Measurements from ENCODE around the gene CDK8. TPM values are rescaled to one million over a fixed set of nuclear protein-coding genes. Genes with fewer than 3 reads are reported as not detected.
"Not testable (repeated sequence)": the region's sequence is repeated elsewhere in the genome, so short reads cannot be mapped to it uniquely, and the experiment has no call there.

Gene CDK8
- polyA plus RNA-seq, 3 donors, result 21.5 to 22.7 (median 21.6) TPM

DNA sequence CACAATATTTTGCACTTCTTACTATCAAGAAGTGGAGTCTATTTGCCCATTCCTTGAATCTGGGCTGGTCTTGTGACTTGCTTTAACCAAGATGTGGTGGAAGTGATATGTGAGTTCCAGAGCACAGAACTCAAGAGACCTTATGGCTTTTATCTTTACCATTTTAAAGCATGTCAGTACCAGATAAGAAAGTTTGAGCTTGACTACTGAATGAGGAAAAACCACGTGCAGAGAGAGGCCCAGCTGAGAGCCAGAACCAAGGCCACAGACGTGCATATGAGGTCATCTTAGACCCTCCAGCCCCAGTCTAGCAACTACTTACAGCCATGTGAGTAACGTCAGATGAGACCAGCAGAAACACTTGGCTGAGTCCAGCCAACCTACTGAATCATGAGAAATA is 6.3 kb upstream of the CDK8 start:
- no peak for DNase-seq

DNA sequence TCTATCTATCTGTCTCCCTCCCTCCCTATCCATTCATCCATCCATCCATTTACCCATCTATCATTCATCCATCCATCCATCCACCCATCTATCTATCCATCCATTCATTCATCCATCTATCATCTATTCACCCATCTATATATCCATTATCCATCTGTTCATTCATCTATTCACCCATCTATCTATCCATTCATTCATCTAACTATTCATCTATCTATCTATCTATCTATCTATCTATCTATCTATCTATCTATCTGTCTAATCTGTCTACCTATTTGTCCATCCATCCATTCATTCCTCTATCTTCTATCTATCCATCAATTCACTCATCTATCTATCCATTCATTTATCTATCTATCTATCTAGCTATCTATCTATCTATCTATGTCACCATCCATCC is 4.4 kb upstream of the CDK8 start:
- no peak for DNase-seq

DNA sequence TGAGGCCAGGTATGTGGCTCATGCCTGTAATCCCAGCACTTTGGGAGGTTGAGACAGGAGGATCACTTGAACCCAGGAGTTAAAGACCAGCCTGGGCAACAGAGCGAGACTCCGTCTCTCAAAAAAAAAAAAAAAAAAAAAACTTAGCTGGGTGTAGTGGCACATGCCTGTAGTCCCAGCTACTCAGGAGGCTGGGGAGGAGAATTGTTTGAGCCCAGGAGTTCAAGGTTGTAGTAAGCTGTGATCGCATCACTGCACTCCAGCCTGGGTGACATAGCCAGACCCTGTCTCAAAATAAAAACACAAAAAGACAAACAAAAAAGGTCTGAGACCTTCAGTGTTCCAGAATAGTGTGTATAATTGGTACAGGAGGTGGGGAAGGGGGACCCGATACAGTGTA is 1.9 kb upstream of the CDK8 start:
- DNase-seq, result not testable (repeated sequence)

DNA sequence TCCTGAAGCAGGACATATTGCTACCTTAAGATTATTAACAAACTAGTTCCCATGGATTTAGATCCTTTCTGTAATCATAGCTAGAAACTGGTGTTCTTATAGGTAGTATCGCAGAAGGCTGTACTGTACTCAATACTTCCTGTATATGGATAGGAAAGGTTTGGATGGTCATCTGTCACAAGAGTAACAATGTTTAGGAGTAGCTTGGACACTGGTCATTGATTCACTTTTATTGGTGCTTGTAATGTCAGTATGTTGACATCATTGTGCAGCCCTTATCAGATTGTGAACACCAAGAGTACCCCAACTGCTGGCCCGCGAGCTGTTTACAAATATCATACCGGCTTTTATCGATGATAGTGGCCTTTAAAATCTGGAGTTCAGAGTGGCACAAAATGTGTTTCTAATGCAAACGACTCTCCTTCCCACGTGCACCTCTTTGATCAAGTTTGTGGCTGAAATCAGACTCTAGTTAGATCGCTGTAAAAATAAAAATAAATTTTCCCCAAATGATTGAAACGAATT is 605 bp upstream of the CDK8 start:
- DNase-seq, result no peak

DNA sequence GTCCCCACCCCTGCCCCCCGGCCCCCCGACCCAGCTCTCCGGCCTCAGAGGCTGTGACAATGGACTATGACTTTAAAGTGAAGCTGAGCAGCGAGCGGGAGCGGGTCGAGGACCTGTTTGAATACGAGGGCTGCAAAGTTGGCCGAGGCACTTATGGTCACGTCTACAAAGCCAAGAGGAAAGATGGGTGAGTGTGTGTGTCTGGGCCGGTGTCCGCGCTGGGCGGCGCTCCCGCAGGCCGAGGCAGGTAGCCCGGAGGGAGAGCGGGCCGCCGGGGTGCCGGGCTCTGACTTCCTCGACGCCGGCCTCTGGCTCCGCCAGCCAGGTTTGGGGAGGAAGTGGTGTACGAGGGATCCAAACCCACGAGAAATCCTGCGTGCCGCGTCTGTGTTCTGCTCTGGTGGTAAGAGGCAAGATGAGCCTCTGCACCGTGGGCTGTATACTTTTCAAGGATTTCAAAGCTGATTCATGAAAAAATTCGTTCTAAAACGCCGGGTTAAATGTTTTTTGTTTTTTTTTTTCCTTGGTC is 718 bp downstream of the CDK8 start:
- peak; percentile 36 for DNase-seq

DNA sequence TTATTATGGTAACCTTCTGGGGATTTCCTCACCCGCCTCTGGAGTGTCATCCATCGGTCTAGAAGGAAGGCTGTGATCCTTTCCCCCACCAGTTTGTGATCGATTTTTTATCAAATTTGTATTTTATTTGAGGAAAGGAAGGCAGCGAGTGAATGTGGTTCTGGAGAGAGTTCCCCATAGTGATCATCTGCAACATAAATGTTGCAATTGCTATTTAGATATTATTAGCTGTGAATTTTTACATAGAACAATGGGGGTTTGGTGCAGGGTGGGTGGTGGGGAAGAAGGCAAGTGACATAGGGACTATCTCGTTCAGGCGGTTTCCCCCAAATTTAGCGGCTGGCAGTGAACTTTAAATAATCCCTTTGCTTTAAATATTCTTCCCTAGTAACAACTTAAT is 1.2 kb downstream of the CDK8 start:
- no peak for DNase-seq

GRCh38 chr13:26255691-26256277 is 1.9 kb downstream of the CDK8 start:
- no peak for DNase-seq

- DNase-seq, result no peak
Observed at GRCh38 chr13:26257049-26257448, 3.1 kb downstream of the CDK8 start.

DNA sequence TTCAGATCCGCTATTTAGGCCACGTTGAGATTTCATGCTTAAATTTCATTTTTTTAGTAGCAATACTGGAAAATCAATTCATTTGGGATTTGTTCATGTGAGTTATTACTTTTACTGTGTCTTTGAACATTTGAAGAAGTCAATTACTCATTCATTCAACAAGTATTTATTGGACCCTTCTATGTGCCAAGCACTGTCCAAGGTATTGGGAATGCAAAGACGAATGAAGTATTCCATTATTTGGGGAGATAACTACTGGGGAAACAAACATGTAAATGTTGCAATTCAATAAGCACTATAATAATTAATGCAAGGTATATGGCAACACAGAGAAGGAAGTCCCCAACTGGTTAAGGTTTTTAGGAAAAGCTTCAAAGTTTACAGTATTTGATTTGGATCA is 5.7 kb downstream of the CDK8 start:
- no peak for DNase-seq

DNA sequence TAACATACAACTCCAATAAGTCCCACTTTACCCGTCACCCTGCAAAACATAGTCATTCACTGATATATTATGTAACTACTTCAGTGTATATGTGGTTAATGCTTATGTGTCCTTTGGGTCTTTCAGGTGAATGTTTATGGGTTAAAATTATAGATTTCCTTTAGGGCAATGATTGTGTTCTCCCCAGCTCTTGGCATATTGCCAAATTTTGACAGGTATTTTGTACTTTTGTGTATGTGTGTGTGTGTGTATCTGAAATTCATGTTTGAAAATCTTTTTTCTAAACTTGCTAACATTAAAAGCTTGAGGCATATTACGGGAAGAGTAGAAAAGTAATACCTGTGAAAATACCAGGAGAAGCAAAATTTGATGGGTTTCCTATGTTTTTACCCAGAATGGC is 8.2 kb downstream of the CDK8 start:
- DNase-seq, result no peak

DNA sequence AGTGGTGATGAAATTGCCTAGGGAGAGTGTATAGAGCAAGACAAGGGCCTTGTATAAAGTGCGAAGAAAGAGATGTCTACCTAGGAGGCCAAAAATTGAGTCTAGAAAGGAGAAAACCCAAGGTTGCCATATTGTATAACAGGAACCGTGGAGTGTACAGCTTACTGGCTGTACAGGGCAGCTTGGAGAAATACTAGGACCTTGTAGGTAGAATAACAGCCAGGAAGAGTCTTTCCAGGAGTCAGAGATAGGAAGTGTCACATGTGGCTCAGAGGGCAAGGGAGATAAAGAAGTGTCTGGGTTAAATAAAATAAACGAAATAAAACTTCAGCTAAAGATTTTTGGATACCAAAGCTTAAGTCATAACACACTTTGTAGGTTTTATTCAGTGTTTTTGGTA is 12.4 kb downstream of the CDK8 start:
- no peak for DNase-seq

- DNase-seq, result no peak
Observed at GRCh38 chr13:26270707-26271106, 16.8 kb downstream of the CDK8 start.

DNA sequence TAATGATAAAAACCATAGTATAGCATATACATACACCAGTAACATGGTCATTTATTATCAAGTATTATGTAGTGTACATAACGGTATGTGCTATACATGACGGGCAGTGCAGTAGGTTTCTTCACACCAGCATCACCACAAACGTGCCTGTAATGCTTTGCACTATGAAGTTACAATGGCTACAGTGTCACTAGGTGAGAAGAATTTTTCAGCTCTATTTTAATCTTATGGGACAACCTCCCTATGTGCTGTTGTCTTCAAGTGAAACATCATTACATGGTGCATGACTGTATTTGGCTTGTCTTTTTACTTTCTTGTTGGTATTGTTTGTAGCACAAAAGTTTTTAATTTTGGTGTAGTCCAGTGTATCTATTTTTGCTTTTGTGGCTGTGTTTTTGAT is 18.7 kb downstream of the CDK8 start:
- DNase-seq, result no peak

- no peak for DNase-seq
Observed at GRCh38 chr13:26280295-26280694, 26.4 kb downstream of the CDK8 start.

- DNase-seq, result no peak
Observed at GRCh38 chr13:26280822-26281221, 26.9 kb downstream of the CDK8 start.

- not testable (repeated sequence) for DNase-seq
Observed at GRCh38 chr13:26285911-26286310, 32.0 kb downstream of the CDK8 start.

- not testable (repeated sequence) for DNase-seq
Observed at GRCh38 chr13:26288838-26289237, 34.9 kb downstream of the CDK8 start.

GRCh38 chr13:26295812-26296211 is 41.9 kb downstream of the CDK8 start:
- DNase-seq, result no peak

DNA sequence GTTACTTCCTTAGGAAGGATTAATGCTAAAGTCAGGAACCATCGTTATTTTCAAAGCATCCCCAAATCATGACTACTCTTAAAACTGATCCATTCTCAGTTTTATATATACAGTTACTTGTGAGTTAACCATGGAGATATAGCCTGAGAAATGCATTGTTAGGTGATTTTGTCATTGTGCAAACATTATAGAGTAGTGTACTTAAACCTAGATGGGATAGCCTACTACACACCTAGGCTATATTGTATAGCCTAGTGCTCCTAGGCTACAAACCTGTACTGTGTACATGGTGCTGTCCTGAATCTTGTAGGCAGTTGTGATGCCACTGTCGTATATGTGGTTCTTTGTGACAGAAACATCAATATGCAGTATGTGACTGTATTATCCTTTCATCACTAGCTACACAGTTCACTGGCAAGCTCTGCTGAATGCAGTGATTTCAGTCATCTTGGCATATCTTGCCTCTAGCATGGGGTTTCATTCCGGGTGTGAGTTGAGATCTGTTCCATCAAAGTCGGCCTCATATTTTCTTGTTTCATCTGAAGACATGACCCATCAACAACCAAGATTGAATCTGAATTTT is 45.3 kb downstream of the CDK8 start:
- DNase-seq, result no peak

DNA sequence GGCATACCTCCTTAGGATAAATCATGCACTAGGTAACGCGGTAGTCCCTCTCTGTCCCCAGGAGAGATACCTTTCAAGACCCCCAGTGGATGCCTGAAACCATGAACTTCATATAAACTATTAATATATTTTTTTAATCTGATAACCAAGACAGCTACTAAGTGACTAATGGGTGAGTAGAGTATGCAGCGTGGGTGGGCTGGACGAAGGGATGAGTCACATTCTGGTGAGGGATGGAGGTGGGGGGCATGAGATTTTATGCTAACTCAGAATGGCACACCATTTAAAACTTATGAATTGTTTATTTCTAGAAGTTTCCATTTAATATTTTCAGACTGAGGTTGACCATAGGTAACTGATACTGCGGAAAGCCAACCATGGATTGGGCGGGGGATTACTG is 46.2 kb downstream of the CDK8 start:
- DNase-seq, result no peak

DNA sequence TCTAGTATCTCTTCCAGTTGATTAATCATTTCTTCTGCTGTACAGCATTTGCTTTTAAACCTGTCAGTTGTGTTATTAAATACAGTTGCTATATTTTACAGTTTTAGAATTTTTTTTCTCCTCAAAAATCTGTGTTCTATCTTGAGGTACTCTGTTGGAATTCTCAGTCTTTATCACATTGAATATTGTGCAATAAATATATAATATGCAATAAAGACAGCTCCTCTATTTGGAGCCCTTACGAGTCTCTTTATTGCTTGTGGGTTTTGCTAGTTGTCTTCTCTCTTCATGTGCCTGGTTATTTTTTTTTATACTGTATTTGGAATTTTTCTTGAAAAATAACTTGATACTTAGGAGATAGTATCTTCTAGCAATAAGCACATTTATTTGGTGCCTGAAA is 51.7 kb downstream of the CDK8 start:
- DNase-seq, result no peak

- DNase-seq, result no peak
Observed at GRCh38 chr13:26307701-26308100, 53.8 kb downstream of the CDK8 start.

GRCh38 chr13:26308250-26308649 is 54.3 kb downstream of the CDK8 start:
- DNase-seq, result no peak

- DNase-seq, result no peak
Observed at GRCh38 chr13:26308836-26309235, 54.9 kb downstream of the CDK8 start.

Data from renal pelvis (tissue), 4 donors.